Epithelial cell of esophagus (primary cell): ENCODE measurements around the gene ZNF138.
"Not testable (repeated sequence)": the region's sequence is repeated elsewhere in the genome, so short reads cannot be mapped to it uniquely, and the experiment has no call there.

Experiments used
- DNase-seq: peaks from one replicate; pipeline ENCODE4 v3.0.0; 2010; ENCODE audit warnings: low read depth
- H3K4me3 ChIP-seq: 2 replicates; pipeline ENCODE4 v1.5.1; 2011; ENCODE audit warnings: mild to moderate bottlenecking, low read length, control low read depth
- CTCF ChIP-seq: IDR thresholded peaks from 2 replicates; pipeline ENCODE4 v1.5.1; 2011; ENCODE audit warnings: low read depth, mild to moderate bottlenecking, low read length, control low read depth, inconsistent platforms; ENCODE audit not compliant: insufficient read depth; ENCODE audit errors: missing control alignments

The ZNF138 gene

GRCh38 chr7:64774204-64774842 lies 19.9 kb upstream of the ZNF138 start:
- no peak for DNase-seq
- TF ChIP-seq CTCF, result no peak
- H3K4me3 ChIP-seq, result no peak overlapping the region

- TF ChIP-seq CTCF, result no peak
- DNase-seq, result peak; percentile 13
- no peak overlapping the region for H3K4me3 ChIP-seq
These were observed 18.9 kb upstream of the ZNF138 start for GRCh38 chr7:64775289-64775688.

- DNase-seq, H3K4me3 ChIP-seq: not testable (repeated sequence)
These were observed 9.4 kb upstream of the ZNF138 start for GRCh38 chr7:64784842-64785241.

GRCh38 chr7:64787295-64787694 lies 6.9 kb upstream of the ZNF138 start:
- no peak for TF ChIP-seq CTCF
- no peak for DNase-seq
- no peak overlapping the region for H3K4me3 ChIP-seq

GRCh38 chr7:64789241-64789640 lies 5.0 kb upstream of the ZNF138 start:
- not testable (repeated sequence) for DNase-seq, H3K4me3 ChIP-seq

GRCh38 chr7:64793106-64793755 lies 997 bp upstream of the ZNF138 start:
- peak; percentile 43 for DNase-seq
- no peak overlapping the region for H3K4me3 ChIP-seq
- no peak for TF ChIP-seq CTCF

GRCh38 chr7:64795176-64795575 lies 948 bp downstream of the ZNF138 start:
- TF ChIP-seq CTCF, result no peak
- DNase-seq, result no peak
- H3K4me3 ChIP-seq, result peak overlapping the region; percentile 91

- DNase-seq, result peak; percentile 4
- not testable (repeated sequence) for H3K4me3 ChIP-seq
These were observed 4.9 kb downstream of the ZNF138 start for GRCh38 chr7:64799169-64799568.

GRCh38 chr7:64802699-64803098 lies 8.5 kb downstream of the ZNF138 start:
- DNase-seq, result no peak
- no peak overlapping the region for H3K4me3 ChIP-seq
- no peak for TF ChIP-seq CTCF
